ENCODE results near the gene FBXL5. TPM values are rescaled to one million over a fixed set of nuclear protein-coding genes. Genes with fewer than 3 reads are reported as not detected.

Gene FBXL5
- total and polyA plus RNA-seq, 2 of the 13 experiments (the other 11 are each of a cell fraction or from before 2014, with no cell fraction given): 17.4 to 45.3 TPM

- TF ChIP-seq FOXA3 (CRISPR knock-in tag; IDR thresholded peaks at IDR 0.05): 0 out of 2 replicates have a peak, but pooled peaks have one; percentile 12
- no peak; the same call in 1 of the 2 replicates for TF ChIP-seq PHF21A (CRISPR knock-in tag; IDR thresholded peaks at IDR 0.05)
- TF ChIP-seq POLR2G (IDR thresholded peaks at IDR 0.05; ENCODE audit: low read depth, low read length): peak; percentile 84
- peak; percentile 34 to 59; a peak in 1 of 4 replicates for TF ChIP-seq KLF16 (CRISPR knock-in tag; IDR thresholded peaks at IDR 0.05)
- 0 out of 2 replicates have a peak, but pooled peaks have one; percentile 2 for TF ChIP-seq HNF4G (IDR thresholded peaks at IDR 0.05; ENCODE audit: borderline replicate concordance, low read depth, low read length)
- TF ChIP-seq HNF4G (CRISPR knock-in tag; IDR thresholded peaks at IDR 0.05; ENCODE audit: borderline replicate concordance, low read depth): no peak
- 0 out of 2 replicates have a peak, but pooled peaks have one; percentile 12 for TF ChIP-seq CBFB (CRISPR knock-in tag; IDR thresholded peaks at IDR 0.05)
- 0 out of 2 replicates have a peak, but pooled peaks have one; percentile 29 for TF ChIP-seq ZSCAN20 (CRISPR knock-in tag; IDR thresholded peaks at IDR 0.05; ENCODE audit: borderline replicate concordance)
- TF ChIP-seq ZNF724P (CRISPR knock-in tag; IDR thresholded peaks at IDR 0.05; ENCODE audit: borderline replicate concordance): peak; percentile 64; the same call in 1 of the 2 replicates
- TF ChIP-seq ZNF557 (CRISPR knock-in tag; IDR thresholded peaks at IDR 0.05): no peak
- 0 out of 2 replicates have a peak, but pooled peaks have one; percentile 55 for TF ChIP-seq NCOA1 (CRISPR knock-in tag; IDR thresholded peaks at IDR 0.05)
- no peak for TF ChIP-seq HMG20A (CRISPR knock-in tag; IDR thresholded peaks at IDR 0.05; ENCODE audit: borderline replicate concordance)
- TF ChIP-seq HOXA9 (CRISPR knock-in tag; IDR thresholded peaks at IDR 0.05; ENCODE audit: borderline replicate concordance): no peak
- TF ChIP-seq BCL6 (CRISPR knock-in tag; IDR thresholded peaks at IDR 0.05): peak; percentile 5; the same call in 1 of the 2 replicates
- TF ChIP-seq ZNF709 (CRISPR knock-in tag; IDR thresholded peaks at IDR 0.05): peak; percentile 82; the same call in 1 of the 2 replicates
- 0 out of 2 replicates have a peak, but pooled peaks have one; percentile 77 for TF ChIP-seq CSRNP1 (CRISPR knock-in tag; IDR thresholded peaks at IDR 0.05)
- no peak for TF ChIP-seq ZNF652 (CRISPR knock-in tag; IDR thresholded peaks at IDR 0.05; ENCODE audit: borderline replicate concordance, low read depth)
- 0 out of 2 replicates have a peak, but pooled peaks have one; percentile 51 for TF ChIP-seq THAP7 (CRISPR knock-in tag; IDR thresholded peaks at IDR 0.05)
- TF ChIP-seq BORCS8-MEF2B (CRISPR knock-in tag; IDR thresholded peaks at IDR 0.05): 0 out of 2 replicates have a peak, but pooled peaks have one; percentile 19
- peak; percentile 23; the same call in 1 of the 2 replicates for TF ChIP-seq CTCF (CRISPR knock-in tag; IDR thresholded peaks at IDR 0.05)
- TF ChIP-seq ZNF576 (CRISPR knock-in tag; IDR thresholded peaks at IDR 0.05): peak; percentile 70
- TF ChIP-seq SATB2 (CRISPR knock-in tag; IDR thresholded peaks at IDR 0.05): 0 out of 2 replicates have a peak, but pooled peaks have one; percentile 56
- TF ChIP-seq PBX3 (CRISPR knock-in tag; IDR thresholded peaks at IDR 0.05; ENCODE audit: borderline replicate concordance): no peak
These were observed at the start of gene FBXL5 (continued) for GRCh38 chr4:15655223-15656037.
